Activated T-helper 2 cell treated with anti-CD3 and anti-CD28 coated beads, Interferon-gamma antibody, Interleukin-2, Interleukin-4, amounts not matched to agents 10 μg/mL and 5 μg/mL and 100 μg/mL, durations not matched to agents 14 hours and 24 hours and 36 hours (primary cell): ENCODE data around the gene ADAM23. TPM values are rescaled to one million over a fixed set of nuclear protein-coding genes. Genes with fewer than 3 reads are reported as not detected.

ENCODE experiments used
- DNase-seq: peaks from one replicate; pipeline ENCODE4 v3.0.0; 2021; ENCODE audit warnings: low spot score
- H3K27ac Mint-ChIP-seq: one replicate; pipeline ENCODE4 v1.8.0; 2021; ENCODE audit warnings: mixed read lengths
- H3K27me3 Mint-ChIP-seq: one replicate; pipeline ENCODE4 v1.8.0; 2021; ENCODE audit warnings: low read depth, mixed read lengths
- H3K36me3 Mint-ChIP-seq: one replicate; pipeline ENCODE4 v1.8.0; 2021; ENCODE audit warnings: low read depth, mixed read lengths
- H3K4me1 Mint-ChIP-seq: one replicate; pipeline ENCODE4 v1.8.0; 2021; ENCODE audit warnings: low read depth, mixed read lengths
- H3K4me3 Mint-ChIP-seq: one replicate; pipeline ENCODE4 v1.8.0; 2021; ENCODE audit warnings: low read depth, mild to moderate bottlenecking, moderate library complexity, mixed read lengths
- H3K9me3 Mint-ChIP-seq: one replicate; pipeline ENCODE4 v1.8.0; 2021; ENCODE audit warnings: mixed read lengths
- intact Hi-C: fragments of 100-400 bp; cut with micrococcal nuclease; formaldehyde crosslinking; loops from one replicate; pipeline ENCODE4 v1.15.1; 2023
- total RNA-seq: library from RNA; stranded (reverse); gene quantifications from 2 replicates; pipeline ENCODE4 v1.2.3, GENCODE V29; 2022

The ADAM23 gene
- total RNA-seq, 1 donor from 2014 or later = 0.23 TPM

DNA sequence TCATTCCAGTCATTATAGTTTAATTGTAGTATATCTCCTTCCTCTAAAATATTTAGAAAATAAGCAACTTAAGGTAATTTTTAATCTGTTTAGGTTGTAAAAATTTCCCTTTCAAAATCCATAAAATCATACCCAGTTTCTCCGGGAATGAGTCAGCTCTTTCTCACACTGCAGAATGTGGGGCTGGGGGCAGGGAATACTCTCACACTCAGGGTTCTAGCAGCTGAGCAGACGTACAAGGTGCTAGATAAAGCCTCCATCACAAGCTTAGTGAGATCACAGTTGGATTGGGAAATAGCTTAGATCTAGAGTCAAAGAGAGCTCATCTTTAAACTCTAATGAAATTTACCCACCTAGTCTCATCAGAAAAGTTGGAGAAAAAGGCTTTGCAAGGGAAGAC, 119.0 kb downstream of the ADAM23 start:
- no peak for DNase-seq
- no peaks in the 10 kb centered on the region for H3K36me3 Mint-ChIP-seq
- H3K27ac Mint-ChIP-seq = no peak overlapping the region
- H3K4me3 Mint-ChIP-seq = no peak overlapping the region
- no peaks in the 10 kb centered on the region for H3K9me3 Mint-ChIP-seq
- peaks cover 12% of the 10 kb centered on the region for H3K4me1 Mint-ChIP-seq
- intact Hi-C loops = no loop called here
- peaks cover 37% of the 10 kb centered on the region for H3K27me3 Mint-ChIP-seq

DNA sequence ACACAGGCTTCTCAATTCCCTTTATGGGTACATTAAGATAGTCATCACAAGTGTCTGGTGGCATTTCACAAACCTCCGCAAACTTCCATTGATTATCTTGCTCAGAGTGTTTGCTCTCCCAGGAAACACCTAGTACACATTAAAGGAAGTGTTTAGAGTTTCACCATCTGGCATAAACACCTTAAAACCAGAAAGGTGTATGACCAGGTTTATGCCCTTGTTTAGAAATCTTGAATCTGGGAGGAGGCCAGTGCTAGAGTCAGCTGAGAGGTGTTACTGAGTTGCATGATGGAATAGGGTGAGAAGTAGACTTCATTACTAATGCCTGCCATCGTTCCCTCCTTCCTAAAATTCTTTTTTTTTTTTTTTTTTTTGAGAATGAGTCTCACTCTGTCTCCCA, 120.0 kb downstream of the ADAM23 start:
- Mint-ChIP-seq H3K36me3 (no peaks in the 10 kb centered on the region), H3K9me3 (no peaks in the 10 kb centered on the region), H3K4me3 (no peak overlapping the region), H3K4me1 (peaks cover 10% of the 10 kb centered on the region), H3K27me3 (peaks cover 34% of the 10 kb centered on the region), H3K27ac (no peak overlapping the region)
- no peak for DNase-seq
- intact Hi-C loops = no loop called here

DNA sequence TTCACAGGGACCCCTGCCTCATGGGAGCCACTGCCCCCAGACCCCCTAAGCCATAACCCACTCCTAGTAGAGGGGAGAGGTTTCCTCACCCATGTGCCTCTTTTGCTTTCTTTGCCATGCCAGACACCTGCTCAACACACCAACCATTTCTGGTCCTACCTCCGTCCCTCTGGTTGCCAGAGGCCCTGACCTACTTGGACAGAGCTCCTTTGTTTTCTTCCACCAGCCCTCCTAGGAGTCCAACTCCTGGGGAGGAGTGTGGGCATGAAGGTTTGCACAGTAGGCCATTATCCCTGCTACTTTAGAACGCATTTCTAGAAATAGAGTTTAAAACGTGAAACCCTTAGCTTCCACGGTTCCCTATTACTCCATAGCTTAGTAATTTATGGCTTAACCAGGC, 122.3 kb downstream of the ADAM23 start:
- Mint-ChIP-seq H3K27ac (no peak overlapping the region), H3K27me3 (peaks cover 24% of the 10 kb centered on the region), H3K4me1 (no peaks in the 10 kb centered on the region), H3K36me3 (no peaks in the 10 kb centered on the region), H3K9me3 (no peaks in the 10 kb centered on the region), H3K4me3 (no peak overlapping the region)
- intact Hi-C loops = no loop called here
- no peak for DNase-seq

DNA sequence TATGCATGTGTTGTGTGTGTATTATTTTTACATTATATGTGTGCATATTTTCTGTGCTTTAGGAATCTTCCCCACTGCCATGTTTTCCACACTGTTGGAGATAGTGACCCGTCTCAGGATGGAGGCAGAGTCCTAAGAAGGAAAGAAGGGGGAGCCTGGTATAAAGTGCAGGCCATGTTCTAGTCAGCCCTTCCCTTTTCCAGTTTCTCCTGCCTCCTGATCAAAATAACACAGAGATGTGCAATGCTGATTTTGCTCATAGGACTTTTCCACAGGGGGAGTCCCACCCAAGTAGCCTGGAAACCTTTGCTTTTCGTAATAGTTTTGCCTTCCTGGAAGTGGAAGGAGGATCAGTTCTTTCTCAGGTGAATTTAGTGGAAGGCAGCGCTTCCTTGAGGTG, 126.1 kb downstream of the ADAM23 start:
- DNase-seq = no peak

DNA sequence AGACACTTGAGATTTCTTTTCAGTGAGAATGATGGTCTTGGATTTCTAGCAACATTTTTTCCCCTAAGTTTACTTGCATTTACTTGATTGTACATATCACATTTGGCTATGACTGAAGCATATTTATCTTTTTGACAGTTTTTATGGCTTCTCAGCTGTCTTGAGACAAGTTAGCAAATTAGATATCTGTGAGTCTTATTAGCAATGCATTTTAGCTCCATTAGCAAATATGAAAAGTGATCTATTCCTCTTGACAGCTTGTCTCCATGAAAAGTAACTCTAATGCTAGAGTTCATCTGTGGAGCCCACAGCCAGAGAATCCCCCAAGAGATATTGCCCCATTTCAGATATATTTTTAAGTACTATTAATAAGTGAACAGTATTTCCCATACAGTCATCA, 126.9 kb downstream of the ADAM23 start:
- no peaks in the 10 kb centered on the region for H3K9me3 Mint-ChIP-seq
- peaks cover 2% of the 10 kb centered on the region for H3K4me1 Mint-ChIP-seq
- no peaks in the 10 kb centered on the region for H3K36me3 Mint-ChIP-seq
- intact Hi-C loops = no loop called here
- DNase-seq = no peak
- H3K4me3 Mint-ChIP-seq = no peak overlapping the region
- H3K27me3 Mint-ChIP-seq = peaks cover 9% of the 10 kb centered on the region
- no peak overlapping the region for H3K27ac Mint-ChIP-seq

More for the DNA sequence above, 126.1 kb downstream of the ADAM23 start:
- intact Hi-C loops = no loop called here
- no peak overlapping the region for H3K27ac Mint-ChIP-seq
- no peak overlapping the region for H3K4me3 Mint-ChIP-seq
- peaks cover 9% of the 10 kb centered on the region for H3K27me3 Mint-ChIP-seq
- H3K9me3 Mint-ChIP-seq = no peaks in the 10 kb centered on the region
- H3K4me1 Mint-ChIP-seq = peaks cover 2% of the 10 kb centered on the region
- no peaks in the 10 kb centered on the region for H3K36me3 Mint-ChIP-seq

DNA sequence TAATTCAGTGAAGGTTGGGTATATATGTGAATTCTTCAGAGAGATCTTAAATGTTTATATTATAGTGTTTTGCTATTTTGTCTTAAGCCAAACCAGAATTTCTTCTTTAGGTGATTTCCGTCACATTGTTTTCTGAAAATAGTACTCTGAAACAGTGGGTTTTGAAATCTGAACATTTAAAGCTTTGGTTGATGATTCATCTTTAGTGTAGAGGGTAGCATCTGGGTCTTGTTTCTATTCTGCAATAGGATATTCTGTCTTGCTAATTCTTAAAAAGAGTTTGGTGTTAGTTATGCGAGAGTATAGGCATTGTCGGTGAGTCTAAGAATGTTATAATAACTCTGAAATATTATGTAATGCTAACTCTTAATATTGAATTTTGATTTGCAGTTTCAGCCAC, 129.4 kb downstream of the ADAM23 start:
- intact Hi-C loops = no loop called here
- no peak for DNase-seq
- Mint-ChIP-seq H3K27me3 (peaks cover 4% of the 10 kb centered on the region), H3K36me3 (no peaks in the 10 kb centered on the region), H3K9me3 (no peaks in the 10 kb centered on the region), H3K4me3 (no peak overlapping the region), H3K27ac (no peak overlapping the region), H3K4me1 (peaks cover 2% of the 10 kb centered on the region)

DNA sequence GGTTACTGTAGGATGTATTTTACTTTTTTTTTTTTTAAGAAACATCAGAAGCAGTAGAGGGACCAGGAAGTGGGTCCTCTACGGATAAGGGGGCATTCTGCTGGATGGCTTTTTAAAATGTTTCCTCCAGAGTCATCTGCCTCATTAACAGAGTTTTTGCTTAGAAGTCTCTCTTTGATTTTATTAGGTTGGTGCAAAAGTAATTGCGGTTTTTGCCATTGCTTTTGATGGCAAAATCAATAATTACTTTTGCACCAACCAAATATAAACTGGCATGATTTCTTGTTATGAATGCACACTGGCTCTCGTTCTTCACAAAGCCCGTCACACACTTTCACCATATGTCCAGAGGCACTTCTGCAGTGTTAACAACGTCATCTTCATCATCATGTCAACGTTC, 130.5 kb downstream of the ADAM23 start:
- intact Hi-C loops = no loop called here
- peaks cover 2% of the 10 kb centered on the region for H3K4me1 Mint-ChIP-seq

DNA sequence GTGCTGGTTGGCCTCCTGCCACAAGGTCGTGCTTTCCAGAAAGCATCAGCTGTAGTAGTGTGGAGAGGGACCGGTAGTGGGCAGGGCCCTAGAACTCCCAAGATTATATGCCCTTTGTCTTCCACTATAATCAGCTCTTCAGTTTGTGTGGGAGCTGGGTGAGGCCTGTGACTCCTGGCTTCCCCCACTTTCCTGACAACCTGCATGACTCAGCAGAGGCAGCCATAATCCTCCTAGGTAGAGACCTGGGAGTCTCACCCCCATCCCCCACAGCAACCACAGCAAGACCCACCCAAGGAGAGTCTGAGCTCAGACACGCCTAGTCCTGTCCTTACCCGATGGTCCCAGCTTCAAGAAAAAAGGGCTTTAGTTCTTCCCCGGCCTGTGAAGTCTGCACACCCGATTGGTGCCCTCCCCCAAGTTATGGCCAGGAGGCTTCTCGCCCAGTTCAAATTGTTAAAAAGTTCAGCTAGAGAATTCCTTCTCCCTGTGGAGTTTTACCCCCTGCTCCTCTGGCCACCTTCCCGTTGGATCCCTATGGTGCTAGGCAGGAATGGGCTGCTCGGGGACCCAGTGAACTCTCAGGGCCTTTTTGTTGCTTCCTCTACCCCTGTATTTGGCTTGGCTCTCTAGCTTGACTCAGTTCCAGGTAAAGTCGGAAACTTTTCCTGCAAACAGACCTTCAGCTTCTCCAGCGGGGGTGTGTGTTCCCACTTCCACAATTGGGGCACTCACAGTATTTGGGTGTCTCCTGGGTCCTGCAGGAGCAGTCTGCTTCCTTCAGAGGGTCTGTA, 141.2 kb downstream of the ADAM23 start:
- H3K27me3 Mint-ChIP-seq = peaks cover 15% of the 10 kb centered on the region
- H3K4me1 Mint-ChIP-seq = no peaks in the 10 kb centered on the region
- H3K27ac Mint-ChIP-seq = no peak overlapping the region
- peaks cover 5% of the 10 kb centered on the region for H3K9me3 Mint-ChIP-seq
- no peak for DNase-seq
- no peak overlapping the region for H3K4me3 Mint-ChIP-seq
- no peaks in the 10 kb centered on the region for H3K36me3 Mint-ChIP-seq
- intact Hi-C loops = no loop called here

More for the DNA sequence above, 130.5 kb downstream of the ADAM23 start:
- H3K27ac Mint-ChIP-seq = no peak overlapping the region
- no peak overlapping the region for H3K4me3 Mint-ChIP-seq
- peaks cover 6% of the 10 kb centered on the region for H3K27me3 Mint-ChIP-seq
- no peaks in the 10 kb centered on the region for H3K36me3 Mint-ChIP-seq
- no peak for DNase-seq
- H3K9me3 Mint-ChIP-seq = no peaks in the 10 kb centered on the region

DNA sequence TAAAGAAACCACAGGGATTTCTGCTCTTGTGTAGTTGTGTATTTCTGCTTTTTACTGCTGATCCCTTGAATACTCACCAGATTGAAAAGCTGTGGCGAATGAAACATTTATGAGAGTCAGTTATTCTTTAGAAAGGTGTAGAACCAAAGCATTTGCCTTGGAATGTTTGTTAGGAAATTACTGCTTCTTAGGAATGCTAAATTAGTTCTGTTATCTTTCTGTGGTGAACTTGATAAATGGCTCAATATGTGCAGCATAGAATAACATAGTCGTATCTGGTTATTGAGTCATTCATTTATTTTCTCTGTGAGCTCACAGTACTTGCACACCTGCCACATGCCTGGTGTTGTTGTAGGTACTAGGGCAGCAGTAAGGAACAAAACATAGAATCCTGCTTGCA, 142.0 kb downstream of the ADAM23 start:
- Mint-ChIP-seq H3K27me3 (peaks cover 15% of the 10 kb centered on the region), H3K36me3 (no peaks in the 10 kb centered on the region), H3K9me3 (no peaks in the 10 kb centered on the region), H3K27ac (no peak overlapping the region), H3K4me1 (no peaks in the 10 kb centered on the region), H3K4me3 (no peak overlapping the region)
- intact Hi-C loops = no loop called here
- no peak for DNase-seq

DNA sequence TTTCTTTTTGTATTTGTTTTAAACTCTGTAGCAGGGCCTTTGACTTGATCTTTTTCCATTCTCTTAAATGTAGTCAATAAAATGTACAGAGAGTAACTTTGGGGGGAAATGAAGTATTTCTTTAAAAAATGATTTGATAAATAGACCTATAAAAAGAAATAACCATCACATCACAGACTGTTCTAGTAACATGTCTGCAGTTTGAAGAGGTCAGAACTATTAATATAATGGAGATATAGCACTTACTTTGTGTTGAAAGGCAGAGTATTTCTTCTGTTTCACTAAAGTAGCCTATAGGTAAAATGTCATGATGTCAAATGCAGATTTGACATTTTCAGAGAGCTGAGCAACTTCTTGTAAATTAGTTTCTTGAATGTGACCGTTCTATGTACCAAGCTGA, 143.3 kb downstream of the ADAM23 start:
- H3K9me3 Mint-ChIP-seq = no peaks in the 10 kb centered on the region
- H3K27ac Mint-ChIP-seq = no peak overlapping the region
- no peaks in the 10 kb centered on the region for H3K36me3 Mint-ChIP-seq
- H3K4me3 Mint-ChIP-seq = no peak overlapping the region
- intact Hi-C loops = no loop called here
- no peaks in the 10 kb centered on the region for H3K4me1 Mint-ChIP-seq
- H3K27me3 Mint-ChIP-seq = peaks cover 10% of the 10 kb centered on the region
- no peak for DNase-seq

DNA sequence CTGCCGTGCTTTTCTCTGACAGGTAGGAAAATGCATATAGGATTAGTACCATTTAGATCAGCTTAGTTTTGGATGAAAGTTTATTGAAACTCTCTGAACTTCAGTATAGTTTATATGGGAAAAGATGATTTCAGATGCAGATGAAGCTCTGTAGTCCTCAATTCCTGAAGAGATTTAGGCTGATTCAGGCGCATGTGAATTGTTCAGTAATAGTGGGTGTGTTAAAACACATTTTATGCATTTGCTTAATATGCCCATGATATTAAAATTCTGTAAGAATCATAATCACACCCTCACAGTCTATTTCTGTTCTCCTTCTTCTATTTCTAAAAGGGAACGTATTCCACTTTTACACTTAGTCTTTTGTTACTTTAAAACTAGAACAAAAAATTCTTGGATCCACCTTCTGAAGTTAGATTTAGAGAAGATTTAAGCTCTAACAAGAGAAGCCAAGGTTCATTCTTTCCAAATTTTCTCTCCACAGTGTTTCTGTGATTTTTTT, 154.4 kb downstream of the ADAM23 start:
- Mint-ChIP-seq H3K9me3 (no peaks in the 10 kb centered on the region), H3K27me3 (peaks cover 2% of the 10 kb centered on the region), H3K36me3 (no peaks in the 10 kb centered on the region), H3K27ac (no peak overlapping the region), H3K4me3 (no peak overlapping the region), H3K4me1 (no peaks in the 10 kb centered on the region)
- DNase-seq = no peak
- intact Hi-C loops = no loop called here

DNA sequence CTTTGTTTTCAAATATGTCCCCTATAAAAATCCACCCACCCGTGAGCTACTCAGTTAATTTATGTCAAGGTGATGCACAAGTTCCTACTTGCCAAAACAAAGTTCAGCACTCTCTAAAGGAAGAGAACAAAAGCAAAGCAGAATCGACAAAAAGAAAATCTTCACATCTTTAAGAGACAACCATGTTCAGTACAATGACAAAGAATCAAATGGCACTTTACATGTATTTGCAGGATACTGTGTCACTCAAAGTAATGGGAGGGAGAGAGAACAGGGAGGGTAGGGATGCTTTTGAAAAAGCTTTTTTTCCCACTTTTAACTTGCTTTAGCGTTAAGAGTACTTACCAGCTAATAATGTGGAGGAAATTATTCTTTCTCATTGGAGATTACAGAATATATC, 159.9 kb downstream of the ADAM23 start:
- Mint-ChIP-seq H3K4me3 (no peak overlapping the region), H3K9me3 (no peaks in the 10 kb centered on the region), H3K27me3 (peaks cover 6% of the 10 kb centered on the region)

DNA sequence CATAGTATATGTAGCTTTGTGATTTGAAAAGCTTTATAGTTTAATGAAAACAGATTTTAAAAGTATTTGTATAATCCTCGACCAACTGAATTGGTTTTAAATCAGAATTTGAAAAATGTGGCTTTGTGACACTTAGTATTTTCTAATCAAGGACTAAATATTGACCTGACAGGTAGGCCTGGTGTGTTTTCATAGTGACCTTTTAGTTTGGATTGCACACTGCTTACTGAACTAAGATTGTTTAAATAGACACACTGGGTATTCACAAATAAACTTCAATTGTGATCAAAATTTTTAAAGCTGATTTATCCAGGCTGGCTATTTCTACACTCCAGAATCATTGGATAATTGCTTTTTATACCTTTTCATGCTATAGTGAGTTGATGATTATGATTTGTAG, 167.1 kb downstream of the ADAM23 start:
- Mint-ChIP-seq H3K4me3 (no peak overlapping the region), H3K27ac (no peak overlapping the region), H3K36me3 (no peaks in the 10 kb centered on the region), H3K9me3 (no peaks in the 10 kb centered on the region), H3K27me3 (peaks cover 7% of the 10 kb centered on the region), H3K4me1 (peaks cover 6% of the 10 kb centered on the region)
- intact Hi-C loops = no loop called here
- DNase-seq = no peak

More for the DNA sequence above, 159.9 kb downstream of the ADAM23 start:
- intact Hi-C loops = no loop called here
- Mint-ChIP-seq H3K4me1 (no peaks in the 10 kb centered on the region), H3K36me3 (no peaks in the 10 kb centered on the region), H3K27ac (no peak overlapping the region)
- DNase-seq = no peak
